ENCODE measurements around the gene HIGD1B.
A peak's percentile ranks its signal among the peaks of the same experiment; 100 is the strongest.

- TF ChIP-seq CEBPB (IDR thresholded peaks at IDR 0.05; ENCODE audit: low read depth, low read length) (no peak), CTCF (conservative IDR thresholded peaks at IDR 0.05; ENCODE audit: low read depth, low read length) (no peak), RCOR1 (IDR thresholded peaks at IDR 0.05; ENCODE audit: insufficient replicate concordance, low read length) (no peak), POLR2A (IDR thresholded peaks at IDR 0.05; ENCODE audit: low read depth, low read length) (no peak), MAZ (IDR thresholded peaks at IDR 0.05; ENCODE audit: borderline replicate concordance, low read depth, low read length) (0 out of 2 replicates have a peak, but pooled peaks have one; percentile 0), MAFK (IDR thresholded peaks at IDR 0.05; ENCODE audit: low read depth, low read length) (no peak)
These were observed 17.1 kb upstream of the HIGD1B start for GRCh38 chr17:44830359-44831288.

All from IMR-90 (cell line).